HEK293T (cell line): ENCODE results near the gene OR2A14.
"Not testable (repeated sequence)": the region's sequence is repeated elsewhere in the genome, so short reads cannot be mapped to it uniquely, and the experiment has no call there.

Experiments
- ARNT ChIP-seq: fragments of 450-650 bp; IDR thresholded peaks from 2 replicates; pipeline ENCODE4 v1.6.1; 2017; ENCODE audit warnings: mild to moderate bottlenecking
- BHLHE40 ChIP-seq: fragments of 450-650 bp; IDR thresholded peaks from 2 replicates; pipeline ENCODE4 v1.6.1; 2016; ENCODE audit warnings: mild to moderate bottlenecking, moderate library complexity, borderline replicate concordance
- CTBP1 ChIP-seq: fragments of 450-650 bp; IDR thresholded peaks from 2 replicates; pipeline ENCODE4 v1.6.1; 2016; ENCODE audit warnings: borderline replicate concordance
- FOXK2 ChIP-seq: fragments of 450-650 bp; IDR thresholded peaks from 2 replicates; pipeline ENCODE4 v1.6.1; 2016; ENCODE audit warnings: mild to moderate bottlenecking
- LEF1 ChIP-seq: fragments of 450-650 bp; IDR thresholded peaks from 2 replicates; pipeline ENCODE4 v1.6.1; 2017; ENCODE audit warnings: mild to moderate bottlenecking, borderline replicate concordance
- ZNF384 ChIP-seq: fragments of 450-650 bp; IDR thresholded peaks from 2 replicates; pipeline ENCODE4 v1.6.1; 2016

GRCh38 chr7:144178380-144179164 lies 55.6 kb downstream of the OR2A14 start:
- TF ChIP-seq ZNF384, FOXK2, BHLHE40, CTBP1, ARNT, LEF1: not testable (repeated sequence)
